Mononuclear cell (primary cell): ENCODE measurements around the gene EVI2A. TPM values are rescaled to one million over a fixed set of nuclear protein-coding genes. Genes with fewer than 3 reads are reported as not detected.
"Not testable (repeated sequence)": the region's sequence is repeated elsewhere in the genome, so short reads cannot be mapped to it uniquely, and the experiment has no call there.

Experiments used
- H3K27me3 ChIP-seq: 2 replicates; pipeline ENCODE4 v1.6.0; 2011; ENCODE audit warnings: low read length, control low read depth; ENCODE audit not compliant: insufficient read depth
- H3K4me1 ChIP-seq: 2 replicates; pipeline ENCODE4 v1.5.1; 2011; ENCODE audit warnings: mild to moderate bottlenecking, low read length, control low read depth; ENCODE audit not compliant: insufficient read depth
- H3K4me3 ChIP-seq: 2 replicates; pipeline ENCODE4 v1.5.1; 2011; ENCODE audit warnings: mild to moderate bottlenecking, low read length, moderate library complexity
- H3K9me3 ChIP-seq: 2 replicates; pipeline ENCODE4 v1.5.1; 2011; ENCODE audit warnings: low read depth, mild to moderate bottlenecking, control low read depth, low read length
- total RNA-seq: library from RNA; depleted of rRNA; stranded (reverse); fragments of >200 nt; gene quantifications from one replicate; pipeline ENCODE4 v1.2.3, GENCODE V29; 2012

The EVI2A gene
- total RNA-seq, 1 donor: 156 TPM

DNA sequence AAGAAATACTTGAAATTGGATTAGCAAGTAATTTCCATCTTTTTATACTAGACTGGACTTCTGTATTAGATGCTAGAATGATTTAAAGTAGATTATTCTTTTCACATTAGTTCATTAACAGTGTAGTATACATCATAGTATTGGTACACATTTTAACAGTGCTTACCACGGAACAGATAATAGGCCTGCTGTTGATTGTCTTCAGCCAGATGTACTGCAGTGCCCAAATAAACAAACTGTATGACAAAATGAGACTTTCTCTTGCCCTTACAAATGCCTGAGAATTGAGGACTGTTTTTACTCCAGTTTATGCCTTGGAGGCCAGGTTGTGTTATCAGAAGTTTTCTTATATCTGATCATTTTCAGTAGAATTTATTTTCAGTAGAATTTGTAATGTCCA, 631 bp downstream of the EVI2A start:
- no peaks in the 10 kb centered on the region for H3K27me3 ChIP-seq
- peaks cover 29% of the 10 kb centered on the region for H3K4me1 ChIP-seq
- H3K9me3 ChIP-seq: no peaks in the 10 kb centered on the region
- peak overlapping the region; percentile 63 for H3K4me3 ChIP-seq

DNA sequence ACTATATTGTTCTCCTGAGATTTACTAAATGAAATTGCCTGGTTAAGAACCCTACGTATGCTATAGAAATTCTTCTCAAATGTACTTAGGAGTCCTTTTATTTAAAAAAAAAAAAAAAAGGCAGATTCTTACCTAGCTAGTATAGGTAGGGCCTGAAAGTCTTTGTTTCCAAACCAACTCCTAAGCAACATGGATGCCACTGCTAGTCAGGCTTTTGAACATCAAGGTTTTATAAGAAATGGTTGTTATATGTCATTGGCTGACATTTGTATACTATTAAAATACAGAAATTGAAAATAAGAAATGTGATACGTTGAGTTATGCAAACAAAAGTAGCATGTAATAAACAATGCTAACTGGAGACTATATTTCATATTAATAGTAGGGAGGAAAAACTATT, 1.2 kb downstream of the EVI2A start:
- Histone ChIP-seq H3K27me3 (no peaks in the 10 kb centered on the region), H3K4me1 (peaks cover 33% of the 10 kb centered on the region), H3K4me3 (peak overlapping the region; percentile 63), H3K9me3 (no peaks in the 10 kb centered on the region)

DNA sequence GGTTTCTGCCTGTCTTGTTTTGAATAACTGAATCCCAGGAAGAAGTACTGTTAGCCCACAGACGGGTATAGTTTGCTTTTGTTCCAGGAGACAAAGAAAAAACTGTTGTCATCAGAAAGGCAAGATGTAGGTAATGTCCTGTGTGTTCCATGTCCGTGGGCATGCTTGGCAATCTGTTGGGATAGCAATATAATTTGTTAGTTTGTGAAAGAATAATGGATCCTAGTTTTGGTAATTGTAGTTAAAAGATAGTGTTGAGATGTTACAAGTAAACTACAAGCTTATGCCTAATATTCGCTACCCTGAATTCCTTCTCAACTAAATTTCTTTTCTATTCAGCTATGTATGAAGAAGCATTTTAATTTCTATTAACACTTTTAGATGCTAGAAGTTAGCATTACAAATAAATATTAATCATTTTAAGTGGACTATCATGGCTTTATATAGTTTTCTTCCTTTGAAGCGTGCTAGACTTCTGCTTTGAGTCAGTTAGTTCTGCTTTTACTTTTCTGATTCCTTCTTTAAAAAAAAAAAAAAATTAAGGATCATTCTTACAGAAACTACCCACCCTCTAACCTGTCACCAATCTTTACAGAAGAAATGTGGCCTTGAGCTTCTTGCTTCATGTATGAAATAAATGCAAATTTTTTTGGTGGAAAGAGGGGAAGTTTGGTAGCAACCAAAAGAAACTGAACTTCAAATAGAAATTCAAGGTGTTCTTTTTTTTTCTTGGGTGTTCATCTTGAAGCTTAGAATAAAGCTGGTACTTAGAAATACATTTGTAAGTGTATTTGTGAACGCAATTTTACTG, 2.4 kb downstream of the EVI2A start:
- no peaks in the 10 kb centered on the region for H3K9me3 ChIP-seq
- peaks cover 38% of the 10 kb centered on the region for H3K4me1 ChIP-seq
- peak overlapping the region; percentile 63 for H3K4me3 ChIP-seq
- no peaks in the 10 kb centered on the region for H3K27me3 ChIP-seq

DNA sequence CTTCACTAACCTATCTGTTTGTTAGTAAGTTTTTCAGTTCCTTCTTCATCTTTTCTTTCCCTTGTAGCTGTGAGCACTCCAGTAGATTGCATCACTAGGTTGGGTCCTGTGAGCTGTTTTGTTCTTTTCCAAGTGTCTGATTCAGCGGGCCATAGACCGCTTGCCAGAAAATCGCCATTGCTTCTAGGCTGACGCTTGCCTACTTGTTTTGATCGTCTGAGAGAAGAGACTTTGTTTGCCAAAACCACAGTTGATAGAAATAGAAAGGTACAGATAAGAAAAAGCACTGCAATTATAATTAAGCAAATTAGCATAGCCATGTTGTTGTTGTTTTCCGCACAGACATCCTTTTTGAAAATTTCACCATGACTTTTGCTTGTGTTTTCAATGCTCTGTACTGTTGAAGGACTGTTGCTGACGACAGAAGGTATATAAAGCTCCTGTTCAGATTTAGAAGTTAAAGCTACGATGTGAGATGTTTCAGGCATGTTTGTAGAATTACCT, 3.1 kb downstream of the EVI2A start:
- Histone ChIP-seq H3K27me3 (no peaks in the 10 kb centered on the region), H3K4me1 (peaks cover 38% of the 10 kb centered on the region), H3K4me3 (peak overlapping the region; percentile 63), H3K9me3 (no peaks in the 10 kb centered on the region)

DNA sequence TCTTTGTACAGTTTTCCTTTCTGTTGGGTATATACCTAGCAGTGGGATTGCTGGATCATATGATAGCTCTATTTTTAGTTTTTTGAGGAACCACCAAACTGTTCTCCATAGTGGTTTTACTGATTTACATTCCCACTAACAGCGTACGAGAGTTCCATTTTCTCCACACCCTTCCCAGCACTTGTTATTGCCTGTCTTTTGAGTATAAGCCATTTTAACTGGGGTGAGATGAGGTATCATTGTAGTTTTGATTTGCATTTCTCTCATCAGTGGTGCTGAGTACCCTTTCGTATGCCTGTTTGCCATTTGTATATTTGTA, 6.7 kb downstream of the EVI2A start:
- Histone ChIP-seq H3K4me3 (no peak overlapping the region), H3K9me3 (no peaks in the 10 kb centered on the region), H3K4me1 (peaks cover 37% of the 10 kb centered on the region), H3K27me3 (no peaks in the 10 kb centered on the region)

DNA sequence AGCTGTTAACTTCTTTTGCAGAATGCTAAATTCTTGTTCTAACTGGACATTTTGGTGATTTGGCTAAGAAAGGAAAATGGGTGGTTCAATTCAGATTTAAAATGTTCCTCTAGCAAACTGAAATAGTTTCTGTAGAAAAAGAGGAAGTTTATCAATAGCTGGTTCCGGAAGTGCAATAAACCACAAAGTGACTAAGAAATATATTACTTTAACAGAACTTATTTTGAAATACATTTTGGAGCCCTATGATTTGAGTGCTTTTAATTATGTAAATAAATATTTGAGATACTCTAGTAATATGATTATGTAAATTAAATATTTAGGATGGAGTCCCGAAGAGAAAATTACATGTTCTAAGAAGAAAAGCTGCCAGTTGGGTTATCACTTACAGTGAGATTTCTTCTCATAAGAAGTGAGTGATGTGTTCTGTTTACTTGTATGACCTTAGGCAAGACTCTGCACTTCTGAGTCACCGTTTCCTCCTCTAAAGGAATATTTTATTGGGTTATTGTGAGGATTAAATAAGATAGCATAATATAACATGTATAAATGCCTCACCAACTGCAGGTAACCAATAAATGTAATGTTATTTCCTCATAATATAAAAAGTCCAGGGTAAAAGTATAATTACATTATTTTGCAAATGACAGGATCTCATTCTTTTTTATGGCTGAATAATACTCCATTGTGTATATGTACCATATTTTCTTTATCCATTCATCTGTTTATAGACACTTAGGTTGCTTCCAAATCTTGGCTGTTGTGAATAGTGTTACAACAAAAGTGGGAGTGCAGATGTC, 7.2 kb downstream of the EVI2A start, which contains the start of gene EVI2B:
TSS of gene EVI2B (minus strand) at position 73 of the 800 bp plus-strand sequence. CDS start 8,445 bp downstream, outside the sequence.
- Histone ChIP-seq H3K4me1 (peaks cover 37% of the 10 kb centered on the region), H3K4me3 (peak within 1 kb of the TSS; percentile 88), H3K27me3 (no peaks in the 10 kb centered on the region), H3K9me3 (no peaks in the 10 kb centered on the region)

DNA sequence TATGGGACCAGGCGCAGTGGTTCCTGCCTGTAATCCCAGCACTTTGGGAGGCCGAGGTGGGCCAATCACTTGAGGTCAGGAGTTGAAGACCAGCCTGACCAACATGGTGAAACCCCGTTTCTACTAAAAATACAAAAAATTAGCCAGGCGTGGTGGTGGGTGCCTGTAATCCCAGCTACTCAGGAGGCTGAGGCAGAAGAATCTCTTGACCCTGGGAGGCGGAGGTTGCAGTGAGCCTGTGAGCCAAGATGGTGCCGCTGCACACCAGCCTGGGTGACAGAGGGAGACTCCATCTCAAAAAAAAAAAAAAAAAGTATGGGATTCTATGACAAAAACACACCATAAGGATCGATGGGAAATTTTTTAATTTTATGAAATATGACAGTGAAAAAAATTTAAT, 9.2 kb downstream of the EVI2A start:
- Histone ChIP-seq H3K4me3 (peak overlapping the region; percentile 88), H3K4me1 (peaks cover 46% of the 10 kb centered on the region)
- H3K27me3 ChIP-seq, H3K9me3 ChIP-seq: not testable (repeated sequence)

DNA sequence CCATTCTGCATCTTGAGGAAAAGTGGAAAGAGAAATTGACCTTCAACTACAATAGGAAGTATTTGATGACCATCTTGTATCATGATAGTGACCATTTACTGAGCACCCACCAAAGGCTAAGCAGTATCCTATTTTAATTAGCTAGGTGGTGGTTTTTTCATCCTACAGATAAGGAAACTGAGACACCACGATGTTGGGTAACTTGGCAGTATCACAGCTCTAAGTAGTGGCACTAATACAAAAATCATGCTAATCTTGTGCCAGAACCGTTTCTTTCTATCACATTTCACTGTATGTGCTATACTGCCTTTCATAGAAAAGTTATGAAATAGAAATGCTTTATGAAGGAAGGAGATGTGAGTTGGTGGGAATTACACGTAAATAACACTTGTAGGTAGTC, 9.9 kb downstream of the EVI2A start:
- no peaks in the 10 kb centered on the region for H3K27me3 ChIP-seq
- peaks cover 46% of the 10 kb centered on the region for H3K4me1 ChIP-seq
- peak overlapping the region; percentile 88 for H3K4me3 ChIP-seq
- no peaks in the 10 kb centered on the region for H3K9me3 ChIP-seq

DNA sequence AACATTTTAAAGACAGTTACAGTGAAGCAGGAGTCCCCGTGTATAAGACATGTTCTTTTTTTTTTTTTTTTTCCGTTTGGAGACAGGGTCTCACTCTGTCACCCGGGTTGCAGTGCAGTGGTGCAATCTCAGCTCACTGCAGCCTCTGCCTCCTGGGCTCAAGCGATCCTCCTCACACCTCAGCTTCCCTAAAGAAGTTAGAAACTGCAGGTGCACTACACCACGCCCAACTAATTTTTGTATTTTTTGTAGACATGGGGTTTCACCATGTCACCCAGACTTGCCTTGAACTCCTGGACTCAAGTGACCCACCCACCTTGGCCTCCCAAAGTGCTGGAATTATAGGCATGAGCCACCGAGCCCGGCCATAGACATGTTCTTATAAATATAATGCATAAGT, 10.5 kb downstream of the EVI2A start:
- peak overlapping the region; percentile 88 for H3K4me3 ChIP-seq
- H3K9me3 ChIP-seq: no peaks in the 10 kb centered on the region
- no peaks in the 10 kb centered on the region for H3K27me3 ChIP-seq
- H3K4me1 ChIP-seq: peaks cover 47% of the 10 kb centered on the region

DNA sequence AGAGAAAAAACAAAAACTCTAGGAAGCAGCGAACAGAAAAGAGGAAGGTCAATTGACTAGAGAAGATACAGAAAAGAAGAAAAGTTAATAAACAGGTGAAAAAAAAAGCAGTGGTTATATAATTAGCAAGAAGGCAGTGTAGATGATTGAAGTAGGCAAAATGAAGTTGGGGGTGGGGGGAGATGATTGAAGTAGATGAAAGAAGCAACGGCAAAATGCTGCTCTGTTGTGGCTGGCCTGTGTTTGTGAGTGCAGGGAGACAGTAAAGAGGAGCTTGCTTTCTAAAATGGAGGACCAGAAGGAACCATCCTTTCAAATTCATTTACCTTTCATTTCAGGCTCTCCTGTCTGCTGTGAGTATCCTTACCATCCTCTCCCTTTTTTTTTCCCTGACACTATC, 11.2 kb downstream of the EVI2A start:
- peak overlapping the region; percentile 88 for H3K4me3 ChIP-seq
- H3K27me3 ChIP-seq: no peaks in the 10 kb centered on the region
- peaks cover 42% of the 10 kb centered on the region for H3K4me1 ChIP-seq

DNA sequence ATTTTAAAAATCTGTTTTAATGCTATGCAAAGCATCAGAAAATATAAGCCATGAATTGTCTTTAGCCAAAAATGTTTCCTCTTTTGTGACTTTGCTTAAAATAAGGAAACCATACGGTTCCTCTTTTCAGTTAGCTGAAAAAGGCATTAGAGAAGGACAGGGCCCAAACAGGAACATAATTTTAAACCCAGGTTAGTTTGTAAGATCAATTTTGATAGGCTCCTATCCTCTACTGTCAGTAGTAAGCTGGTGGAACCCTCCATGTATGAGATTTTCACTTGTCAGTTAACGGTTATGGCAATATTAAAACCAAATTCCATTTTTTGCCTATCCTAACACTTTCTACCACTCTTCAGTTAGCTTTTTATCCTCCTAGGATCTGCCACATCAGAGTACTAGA, 11.9 kb downstream of the EVI2A start:
- Histone ChIP-seq H3K4me1 (peaks cover 43% of the 10 kb centered on the region), H3K4me3 (peak overlapping the region; percentile 88)

More for the DNA sequence above, 11.2 kb downstream of the EVI2A start:
- H3K9me3 ChIP-seq: no peaks in the 10 kb centered on the region

DNA sequence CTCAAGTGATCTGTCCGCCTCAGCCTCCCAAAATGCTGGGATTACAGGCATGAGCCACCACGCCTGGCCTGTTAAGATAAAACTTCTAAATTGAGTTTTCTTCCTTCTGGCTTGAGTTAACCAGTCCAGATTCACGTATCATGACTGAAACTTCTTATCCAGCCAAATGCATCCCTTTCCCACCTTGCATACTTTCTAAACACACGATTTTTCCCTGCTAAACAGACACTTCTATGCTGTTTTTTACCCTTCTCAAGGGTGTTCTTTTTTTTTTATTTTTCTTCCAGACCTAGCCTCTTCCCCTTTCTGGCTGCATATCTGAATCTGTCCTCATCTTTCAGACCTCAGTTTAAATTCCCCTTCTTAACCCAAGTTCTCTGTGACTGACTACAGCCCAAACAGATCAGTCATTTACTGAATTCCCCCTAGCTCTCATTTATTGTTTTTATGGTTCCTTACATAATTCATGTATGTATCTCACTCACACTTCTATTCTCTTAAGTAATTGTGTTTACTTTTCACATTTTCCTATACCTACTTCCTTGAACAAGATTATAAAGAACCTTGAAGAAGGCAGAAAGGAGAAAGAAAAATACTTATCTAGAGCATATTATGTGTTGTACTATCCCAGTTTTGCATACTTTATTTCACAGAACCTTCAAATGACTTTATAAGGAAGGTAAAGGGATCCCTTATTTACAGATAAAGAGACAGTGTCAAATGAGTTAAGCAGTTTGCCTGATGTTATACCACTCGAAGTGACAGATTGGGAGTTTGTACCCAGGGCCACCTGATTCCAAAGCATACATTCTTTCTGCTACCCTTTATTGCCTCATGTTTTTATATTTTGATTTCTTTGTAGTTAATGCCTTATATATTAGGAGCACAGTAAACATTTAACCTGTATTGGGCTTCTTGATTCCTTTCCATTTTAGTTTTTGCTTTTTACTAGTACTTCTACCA, 12.8 kb downstream of the EVI2A start:
- Histone ChIP-seq H3K27me3 (no peaks in the 10 kb centered on the region), H3K4me3 (peak overlapping the region; percentile 88), H3K4me1 (peaks cover 47% of the 10 kb centered on the region), H3K9me3 (no peaks in the 10 kb centered on the region)

More for the DNA sequence above, 11.9 kb downstream of the EVI2A start:
- Histone ChIP-seq H3K27me3 (no peaks in the 10 kb centered on the region), H3K9me3 (no peaks in the 10 kb centered on the region)

DNA sequence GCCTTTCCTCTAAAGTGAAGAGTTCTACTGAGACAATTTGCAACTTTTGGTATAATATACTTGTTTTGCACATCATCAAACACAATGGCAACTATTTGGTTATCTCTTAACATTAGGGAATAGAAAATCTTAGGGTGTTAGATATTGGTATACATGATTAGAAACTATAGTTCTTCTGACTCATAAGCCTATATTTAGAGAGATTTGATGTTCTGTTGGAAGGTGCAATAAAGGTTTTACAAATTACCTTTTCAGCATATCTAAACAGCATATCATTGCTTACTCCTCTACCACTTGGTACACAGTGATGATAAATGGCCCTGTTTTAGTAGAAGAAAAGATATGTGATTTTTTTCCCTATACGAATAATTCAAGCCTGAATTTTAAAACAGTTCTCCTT, 13.8 kb downstream of the EVI2A start:
- Histone ChIP-seq H3K4me1 (peaks cover 47% of the 10 kb centered on the region), H3K9me3 (no peaks in the 10 kb centered on the region), H3K27me3 (no peaks in the 10 kb centered on the region), H3K4me3 (peak overlapping the region; percentile 88)

DNA sequence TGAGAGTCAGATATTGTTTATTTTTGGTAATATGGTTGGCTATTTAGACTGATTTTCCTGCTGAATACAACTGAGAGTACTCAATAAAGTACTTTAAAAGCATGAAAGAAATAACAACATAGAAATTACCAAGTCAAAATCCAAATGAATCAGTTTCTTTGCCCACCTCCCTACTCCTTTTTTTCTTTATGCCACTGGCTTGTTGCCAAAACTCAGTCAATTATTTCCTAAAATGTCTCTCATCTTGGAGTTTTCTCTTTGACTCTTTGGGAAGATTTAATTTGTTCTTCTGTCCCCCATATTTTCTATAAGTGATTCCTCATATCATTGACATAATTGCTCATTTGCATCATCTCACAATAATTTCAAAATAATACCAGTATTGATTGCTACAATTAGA, 21.8 kb downstream of the EVI2A start:
- Histone ChIP-seq H3K27me3 (no peaks in the 10 kb centered on the region), H3K4me1 (peaks cover 5% of the 10 kb centered on the region), H3K9me3 (no peaks in the 10 kb centered on the region), H3K4me3 (no peak overlapping the region)
